Transverse colon (tissue), 4 donors: ENCODE data around the gene ARID3C. TPM values are rescaled to one million over a fixed set of nuclear protein-coding genes. Genes with fewer than 3 reads are reported as not detected.
A peak's percentile ranks its signal among the peaks of the same experiment; 100 is the strongest.

Experiments
- DNase-seq: peaks from one replicate; pipeline ENCODE4 v3.0.0-alpha.2; 2019
- H3K27ac ChIP-seq, 4 donors: fragments of 200-600 bp; sonication (generic); 2 replicates each; pipeline ENCODE4 v1.5.1; 2016 to 2018; ENCODE audit warnings: inconsistent platforms in 4 of 4
- H3K27me3 ChIP-seq: fragments of 200-600 bp; sonication (generic); 2 replicates; pipeline ENCODE4 v1.5.1; 2017; ENCODE audit warnings: inconsistent platforms
- H3K36me3 ChIP-seq, 4 donors: fragments of 200-600 bp; sonication (generic); 2 replicates each; pipeline ENCODE4 v1.5.1; 2017 to 2019; ENCODE audit warnings: inconsistent platforms in 4 of 4
- H3K4me1 ChIP-seq, 4 donors: fragments of 200-600 bp; sonication (generic); 2 replicates each; pipeline ENCODE4 v1.5.1; 2017 to 2020; ENCODE audit warnings: inconsistent platforms in 4 of 4
- H3K4me3 ChIP-seq, 4 donors: fragments of 200-600 bp; sonication (generic); 1 replicate in 1 of 4; 2 replicates in 3 of 4; pipeline versions ENCODE4 v1.5.1 to v1.6.1; 2017 to 2019; ENCODE audit warnings: inconsistent platforms in 4 of 4
- H3K9me3 ChIP-seq, 2 donors: fragments of 200-600 bp; sonication (generic); 2 replicates each; pipeline ENCODE4 v1.5.1; 2017 to 2019; ENCODE audit warnings: inconsistent platforms in 2 of 2
- EP300 ChIP-seq: sonication (generic); formaldehyde crosslinking; IDR thresholded peaks from one replicate; pipeline ENCODE4 v1.6.1; 2017; ENCODE audit warnings: antibody characterized with exemption, low read depth
- POLR2A ChIP-seq: fragments of 450-650 bp; IDR thresholded peaks from one replicate; pipeline ENCODE4 v1.6.1; 2016; ENCODE audit warnings: antibody characterized with exemption, mild to moderate bottlenecking, moderate library complexity
- POLR2AphosphoS5 ChIP-seq, 3 donors: sonication (generic); formaldehyde crosslinking; IDR thresholded peaks; one replicate each; pipeline ENCODE4 v1.6.1; 2016; ENCODE audit warnings: antibody characterized with exemption in 3 of 3
- WGBS, 2 donors: methylation state at CpG; one replicate each; pipeline ENCODE4 v1.1.5; 2018; ENCODE audit warnings: low coverage in 1 of 2; 5-methylcytosine and 5-hydroxymethylcytosine counted together
- in situ Hi-C, 4 donors: fragments of 200-750 bp; cut with MboI; loops; one replicate each; pipeline versions ENCODE4 v1.15.0 to v1.15.1; 2017; ENCODE audit warnings: low sequenced_read_pairs in 3 of 4, low pct_ligation_motif_present in 1 of 4, low pct_unique_long_range_greater_than_20kb in 1 of 4
- intact Hi-C: fragments of 100-400 bp; cut with DNase I; formaldehyde crosslinking; loops from one replicate; pipeline ENCODE4 v1.15.1; 2023; ENCODE audit warnings: low total_unique reads
- total RNA-seq, 4 donors: library from RNA; depleted of rRNA; stranded (reverse); fragments of >200 nt; gene quantifications; one replicate each; pipeline ENCODE4 v1.1.0, GENCODE V29; 2016
- TF ChIP-seq, protein P1 (sequence below), 5 experiments: fragments of 200-600 bp in 3 of 5; fragments of 450-650 bp in 2 of 5; sonication (generic) in 3 of 5; IDR thresholded peaks; 1 replicate in 2 of 5; 2 replicates in 3 of 5; pipeline ENCODE4 v1.5.1; 2016 to 2017; ENCODE audit warnings: antibody characterized with exemption in 5 of 5, inconsistent platforms in 3 of 5, mild to moderate bottlenecking in 2 of 5, moderate library complexity in 1 of 5

ARID3C gene
- total RNA-seq, 4 donors from 2014 or later: not detected

DNA sequence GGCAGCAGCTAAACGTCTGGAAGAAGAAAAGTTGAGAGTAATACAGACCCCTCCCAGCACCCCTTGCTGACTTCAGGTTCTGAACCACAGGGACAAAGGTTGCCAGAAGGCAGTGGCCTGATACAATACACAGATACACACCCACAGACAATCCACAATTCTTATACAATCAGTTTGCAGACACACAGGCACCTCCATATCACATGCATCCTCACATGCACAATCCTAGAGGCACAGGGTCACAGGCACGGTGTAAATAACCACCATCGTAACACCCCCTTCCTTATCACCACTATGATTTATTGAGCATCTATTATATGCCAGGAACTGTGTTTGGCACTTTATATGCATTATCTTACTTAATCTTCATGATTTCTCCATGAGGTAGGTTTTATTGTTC, 47.5 kb downstream of the ARID3C start:
- no peak overlapping the region for H3K27ac ChIP-seq
- H3K9me3 ChIP-seq: no peaks in the 10 kb centered on the region
- peaks cover 0 to 28% (median 6%) of the 10 kb centered on the region in 4 donors for H3K4me1 ChIP-seq
- H3K27me3 ChIP-seq: peaks cover 79% of the 10 kb centered on the region
- H3K4me3 ChIP-seq: no peak overlapping the region
- 47 to 73% methylated on average over 2 to 3 of the region's 3 CpGs for WGBS, 2 donors
- no peaks in the 10 kb centered on the region for H3K36me3 ChIP-seq
- TF ChIP-seq POLR2AphosphoS5 (IDR thresholded peaks at IDR 0.05) (no peak), EP300 (no peak), POLR2A (no peak)
- TF ChIP-seq, protein P1, sequence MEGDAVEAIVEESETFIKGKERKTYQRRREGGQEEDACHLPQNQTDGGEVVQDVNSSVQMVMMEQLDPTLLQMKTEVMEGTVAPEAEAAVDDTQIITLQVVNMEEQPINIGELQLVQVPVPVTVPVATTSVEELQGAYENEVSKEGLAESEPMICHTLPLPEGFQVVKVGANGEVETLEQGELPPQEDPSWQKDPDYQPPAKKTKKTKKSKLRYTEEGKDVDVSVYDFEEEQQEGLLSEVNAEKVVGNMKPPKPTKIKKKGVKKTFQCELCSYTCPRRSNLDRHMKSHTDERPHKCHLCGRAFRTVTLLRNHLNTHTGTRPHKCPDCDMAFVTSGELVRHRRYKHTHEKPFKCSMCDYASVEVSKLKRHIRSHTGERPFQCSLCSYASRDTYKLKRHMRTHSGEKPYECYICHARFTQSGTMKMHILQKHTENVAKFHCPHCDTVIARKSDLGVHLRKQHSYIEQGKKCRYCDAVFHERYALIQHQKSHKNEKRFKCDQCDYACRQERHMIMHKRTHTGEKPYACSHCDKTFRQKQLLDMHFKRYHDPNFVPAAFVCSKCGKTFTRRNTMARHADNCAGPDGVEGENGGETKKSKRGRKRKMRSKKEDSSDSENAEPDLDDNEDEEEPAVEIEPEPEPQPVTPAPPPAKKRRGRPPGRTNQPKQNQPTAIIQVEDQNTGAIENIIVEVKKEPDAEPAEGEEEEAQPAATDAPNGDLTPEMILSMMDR (IDR thresholded peaks at IDR 0.05): no peak
- in situ Hi-C loops: no loop called here
- intact Hi-C loops: loop anchor here (10.0 kb wide), 1 partner anchor 77 kb away; no protein-coding TSS in a partner anchor
- DNase-seq: no peak

DNA sequence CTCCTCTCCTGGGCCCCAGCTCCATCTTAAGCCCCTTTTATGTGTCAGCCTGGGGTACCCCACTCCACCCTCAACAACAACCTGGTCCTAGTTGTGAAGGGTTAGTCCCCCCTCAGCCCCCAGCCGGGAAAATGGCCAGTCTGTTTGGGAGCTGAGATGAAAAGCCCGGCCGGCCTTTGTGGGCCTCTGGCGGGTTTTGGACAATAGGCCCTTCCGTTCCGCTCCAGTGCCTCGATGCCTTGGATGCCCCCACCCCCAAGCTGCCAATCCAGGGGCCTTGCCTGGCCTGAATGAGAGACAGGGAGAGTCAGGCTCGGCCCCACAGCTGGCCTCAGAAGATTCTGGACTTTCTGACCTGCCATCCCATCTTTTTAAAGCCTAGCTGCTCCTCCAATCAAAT, 48.5 kb downstream of the ARID3C start:
- Histone ChIP-seq H3K36me3 (no peaks in the 10 kb centered on the region), H3K9me3 (no peaks in the 10 kb centered on the region), H3K4me3 (no peak overlapping the region), H3K4me1 (peaks cover 0 to 35% (median 9%) of the 10 kb centered on the region in 4 donors), H3K27ac (no peak overlapping the region), H3K27me3 (peaks cover 69% of the 10 kb centered on the region)
- no peak for TF ChIP-seq EP300
- TF ChIP-seq, protein P1 (IDR thresholded peaks at IDR 0.05): no peak
- no peak for TF ChIP-seq POLR2A
- no peak for TF ChIP-seq POLR2AphosphoS5 (IDR thresholded peaks at IDR 0.05)
- DNase-seq: no peak
- in situ Hi-C loops: no loop called here
- 81% methylated on average over 8 of the region's 8 CpGs; no CpG with 5 or more reads in 1 of the 2 donors for whole genome bisulfite sequencing, 2 donors
- intact Hi-C loops: loop anchor here (10.0 kb wide), 1 partner anchor 76 kb away; no protein-coding TSS in a partner anchor

DNA sequence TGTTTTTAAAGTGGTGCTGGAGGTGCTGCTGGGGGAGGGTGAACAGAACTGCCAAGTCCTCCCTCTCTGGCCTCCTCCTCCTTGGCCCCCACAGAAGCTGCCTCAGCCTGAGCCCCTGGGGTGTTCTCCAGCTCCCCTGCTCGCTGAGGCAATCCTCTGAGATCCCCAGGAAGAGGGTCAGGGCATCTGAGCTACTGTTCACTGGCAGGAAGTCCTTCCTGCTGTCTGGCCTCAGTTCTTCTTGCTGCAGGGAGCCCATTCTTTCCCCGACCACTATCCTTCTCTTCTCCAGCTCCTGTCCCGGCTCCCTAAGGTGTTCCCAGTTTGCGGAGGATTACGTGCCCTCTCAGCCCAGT, 49.1 kb downstream of the ARID3C start:
- WGBS, 2 donors: 83% methylated on average over 5 of the region's 5 CpGs; no CpG with 5 or more reads in 1 of the 2 donors
- Histone ChIP-seq H3K27ac (no peak overlapping the region), H3K4me3 (no peak overlapping the region), H3K36me3 (no peaks in the 10 kb centered on the region), H3K9me3 (no peaks in the 10 kb centered on the region), H3K4me1 (peaks cover 0 to 35% (median 9%) of the 10 kb centered on the region in 4 donors), H3K27me3 (peaks cover 64% of the 10 kb centered on the region)
- TF ChIP-seq EP300 (no peak), POLR2AphosphoS5 (IDR thresholded peaks at IDR 0.05) (no peak), POLR2A (no peak)
- TF ChIP-seq, protein P1 (IDR thresholded peaks at IDR 0.05): no peak
- in situ Hi-C loops (no loop called here), intact Hi-C loops (loop anchor here (10.0 kb wide), 1 partner anchor 75 kb away; no protein-coding TSS in a partner anchor)
- DNase-seq: no peak

DNA sequence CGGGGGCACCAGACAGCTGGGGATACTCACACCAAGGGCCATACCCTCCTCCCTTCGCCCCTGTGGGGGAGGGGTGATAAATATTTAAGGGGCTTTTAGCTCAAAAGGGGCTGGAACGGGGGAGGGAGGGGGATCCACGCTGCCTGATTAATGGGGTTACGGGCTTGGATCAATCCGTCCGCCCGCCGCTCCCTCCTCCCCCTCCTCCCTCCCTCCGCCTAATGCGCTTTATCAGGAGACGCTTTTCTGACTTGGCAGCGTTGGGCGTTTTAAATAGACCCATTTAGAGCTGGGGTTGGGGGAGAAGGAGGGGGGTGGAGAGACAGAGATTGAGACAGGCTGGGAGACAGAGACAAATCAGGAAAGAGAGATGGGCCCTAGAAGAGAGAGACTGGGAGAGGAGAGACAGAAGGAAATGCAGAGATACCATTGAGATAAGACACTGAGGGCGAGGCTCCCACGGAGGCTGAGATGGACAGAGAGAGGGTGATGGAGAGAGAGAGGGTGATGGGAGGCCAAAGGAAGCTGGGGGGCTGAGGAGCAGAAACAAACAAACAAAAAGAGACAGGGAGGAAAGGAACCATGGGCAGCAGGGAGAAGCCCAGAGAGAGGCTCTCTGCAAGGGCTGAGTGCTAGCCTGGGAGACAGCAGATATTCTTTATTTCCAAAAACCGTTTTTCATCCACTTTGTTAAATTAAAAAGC, 49.6 kb downstream of the ARID3C start:
- no peak overlapping the region for H3K27ac ChIP-seq
- WGBS, 2 donors: 20 to 21% methylated on average over 9 to 17 of the region's 17 CpGs
- TF ChIP-seq POLR2AphosphoS5 (IDR thresholded peaks at IDR 0.05) (no peak), EP300 (no peak), POLR2A (no peak)
- TF ChIP-seq, protein P1 (IDR thresholded peaks at IDR 0.05): no peak
- H3K4me3 ChIP-seq: no peak overlapping the region
- intact Hi-C loops: no loop called here
- peak; percentile 12 for DNase-seq
- H3K9me3 ChIP-seq: no peaks in the 10 kb centered on the region
- peaks cover 0 to 35% (median 9%) of the 10 kb centered on the region in 4 donors for H3K4me1 ChIP-seq
- no peaks in the 10 kb centered on the region for H3K36me3 ChIP-seq
- in situ Hi-C loops: no loop called here
- H3K27me3 ChIP-seq: peaks cover 58% of the 10 kb centered on the region
